GM12801 (cell line): ENCODE data around the gene KIAA1217.

Source experiments
- CTCF ChIP-seq: IDR thresholded peaks from one replicate; pipeline ENCODE4 v1.5.1; 2011; ENCODE audit warnings: control low read depth; ENCODE audit not compliant: insufficient read length; ENCODE audit errors: extremely low read depth

KIAA1217 gene

DNA sequence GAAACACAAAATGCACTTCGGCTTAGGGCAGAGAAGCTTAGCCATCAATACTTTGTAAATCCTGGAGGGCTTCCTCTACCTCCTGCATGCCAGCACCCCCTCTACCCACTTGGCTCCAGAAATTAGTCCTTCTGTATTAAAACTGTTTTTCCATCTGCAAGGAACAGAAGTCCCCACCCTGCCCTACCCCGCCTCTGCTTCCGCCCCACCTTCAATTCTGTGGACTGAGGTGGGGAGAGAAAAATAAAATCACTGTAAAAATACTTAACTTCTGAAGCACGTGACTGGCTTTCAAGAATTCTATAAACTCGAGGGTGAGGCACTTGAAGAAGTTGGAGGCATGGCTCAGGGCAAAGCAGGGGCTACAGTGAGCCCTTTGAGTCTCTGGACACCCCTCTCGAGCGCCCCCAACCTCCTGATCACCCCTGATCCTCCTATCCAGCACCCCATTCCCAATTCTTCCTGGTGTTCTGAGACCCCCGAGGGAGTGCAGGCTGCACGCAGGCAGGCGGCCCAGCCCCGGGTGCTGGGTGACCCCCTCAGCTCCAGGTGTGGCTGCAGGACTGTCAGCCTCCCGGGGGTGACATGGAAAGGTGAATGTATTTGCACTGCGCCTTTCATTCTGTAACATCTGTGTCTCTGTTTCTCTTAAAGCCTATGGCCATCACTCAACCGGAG, 7.3 kb upstream of the KIAA1217 start:
- TF ChIP-seq CTCF = no peak

GRCh38 chr10:24202181-24202570, 6.8 kb upstream of the KIAA1217 start:
- no peak for TF ChIP-seq CTCF

GRCh38 chr10:24205821-24206220, 3.1 kb upstream of the KIAA1217 start:
- no peak for TF ChIP-seq CTCF

- TF ChIP-seq CTCF = no peak
These were observed 2.6 kb upstream of the KIAA1217 start for GRCh38 chr10:24206334-24206733.

GRCh38 chr10:24206926-24207325, 2.0 kb upstream of the KIAA1217 start:
- TF ChIP-seq CTCF = no peak

DNA sequence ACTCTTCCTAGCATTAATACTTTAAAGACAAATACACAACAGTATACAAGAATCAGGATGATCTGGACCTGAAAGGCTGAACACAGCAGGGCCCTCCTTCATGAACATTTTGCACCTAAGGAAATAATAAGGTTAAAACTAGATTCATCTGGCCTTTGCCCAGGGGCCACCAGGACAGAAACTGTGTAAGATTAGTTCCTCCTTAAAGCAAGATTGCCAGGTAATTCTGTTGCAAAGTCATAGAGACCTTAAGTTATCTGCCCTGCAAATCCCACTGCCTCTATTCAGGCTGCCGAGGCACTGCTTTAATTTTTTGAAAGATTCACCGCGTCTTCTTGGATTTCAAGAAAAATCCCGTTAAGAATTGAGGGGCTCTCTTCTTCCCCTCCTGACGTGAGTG, 1.6 kb upstream of the KIAA1217 start:
- TF ChIP-seq CTCF = no peak

DNA sequence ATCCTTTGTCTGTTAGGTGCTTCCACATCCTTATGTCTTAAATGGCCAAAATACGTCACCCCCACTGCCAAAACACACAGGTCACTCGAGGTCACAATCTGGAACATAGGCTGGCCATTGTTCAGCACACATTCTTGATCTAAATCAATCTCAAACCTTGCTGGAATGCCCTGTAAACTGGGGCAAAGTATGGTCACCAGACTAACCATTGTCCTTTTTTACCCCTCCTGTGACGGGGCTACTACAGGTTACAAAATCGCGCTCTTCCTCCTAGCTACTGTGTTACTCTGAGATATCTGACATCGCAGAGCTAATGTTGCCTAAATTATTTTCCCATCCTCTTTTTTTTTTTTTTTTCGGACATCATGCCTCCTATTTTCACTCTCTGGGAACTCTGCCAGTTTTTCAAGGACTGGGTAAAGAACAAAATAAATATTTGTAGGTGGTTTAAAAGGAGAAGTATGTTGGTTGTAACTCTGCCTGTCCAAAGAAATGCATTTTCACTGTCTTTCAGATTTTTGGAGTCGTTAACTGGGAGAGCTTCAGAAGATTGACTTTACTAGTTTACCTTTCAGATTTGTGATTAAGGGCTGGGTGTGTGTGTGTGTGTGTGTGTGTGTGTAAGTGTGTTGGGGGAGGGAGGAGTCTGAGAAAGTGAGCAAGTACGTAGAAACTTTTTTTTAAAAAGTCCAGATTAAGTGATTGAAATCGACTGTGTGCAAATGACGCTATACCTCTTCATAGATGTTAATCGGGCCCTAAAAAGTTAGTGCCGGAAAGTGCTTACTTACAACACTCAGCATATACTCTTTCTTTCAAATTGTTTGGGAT, 942 bp upstream of the KIAA1217 start:
- TF ChIP-seq CTCF = no peak
